Right kidney (tissue), 1 donor: Measurements from ENCODE around the gene ABLIM1.

ENCODE experiments used
- DNase-seq: peaks from one replicate; pipeline ENCODE4 v3.0.0-alpha.2; 2016

Gene ABLIM1

DNA sequence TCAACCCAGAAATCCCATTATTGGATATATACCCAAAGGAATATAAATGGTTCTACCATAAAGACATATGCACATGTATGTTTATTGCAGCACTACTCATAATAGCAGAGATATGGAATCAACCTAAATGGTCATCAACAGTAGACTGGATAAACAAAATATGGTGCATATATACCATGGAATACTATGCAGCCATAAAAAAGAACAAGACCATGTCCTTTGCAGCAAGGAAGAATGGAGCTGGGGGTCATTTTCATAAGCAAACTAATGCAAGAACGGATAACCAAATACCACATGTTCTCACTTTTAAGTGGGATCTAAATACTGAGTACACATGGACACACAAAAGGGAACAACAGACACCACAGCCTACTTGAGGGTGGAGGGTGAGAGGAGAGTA is 251.6 kb downstream of the ABLIM1 start:
- no peak for DNase-seq

DNA sequence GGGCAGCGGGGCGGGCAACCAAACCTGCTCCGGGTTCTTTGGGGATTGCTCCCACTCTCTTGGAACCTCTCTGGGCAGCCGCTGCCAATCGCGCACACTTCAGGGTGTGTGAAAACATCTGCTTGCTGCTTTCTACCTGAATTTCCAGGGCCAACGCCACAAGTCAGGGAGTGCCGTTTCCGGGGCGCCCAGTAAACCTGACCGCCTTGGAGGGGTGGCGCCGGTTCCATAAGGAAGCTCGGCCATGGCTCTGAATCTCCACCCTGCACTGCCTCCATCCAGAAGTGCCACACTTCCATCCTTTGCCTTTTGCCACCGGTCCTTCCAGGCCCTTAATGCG is 253.1 kb downstream of the ABLIM1 start:
- no peak for DNase-seq

DNA sequence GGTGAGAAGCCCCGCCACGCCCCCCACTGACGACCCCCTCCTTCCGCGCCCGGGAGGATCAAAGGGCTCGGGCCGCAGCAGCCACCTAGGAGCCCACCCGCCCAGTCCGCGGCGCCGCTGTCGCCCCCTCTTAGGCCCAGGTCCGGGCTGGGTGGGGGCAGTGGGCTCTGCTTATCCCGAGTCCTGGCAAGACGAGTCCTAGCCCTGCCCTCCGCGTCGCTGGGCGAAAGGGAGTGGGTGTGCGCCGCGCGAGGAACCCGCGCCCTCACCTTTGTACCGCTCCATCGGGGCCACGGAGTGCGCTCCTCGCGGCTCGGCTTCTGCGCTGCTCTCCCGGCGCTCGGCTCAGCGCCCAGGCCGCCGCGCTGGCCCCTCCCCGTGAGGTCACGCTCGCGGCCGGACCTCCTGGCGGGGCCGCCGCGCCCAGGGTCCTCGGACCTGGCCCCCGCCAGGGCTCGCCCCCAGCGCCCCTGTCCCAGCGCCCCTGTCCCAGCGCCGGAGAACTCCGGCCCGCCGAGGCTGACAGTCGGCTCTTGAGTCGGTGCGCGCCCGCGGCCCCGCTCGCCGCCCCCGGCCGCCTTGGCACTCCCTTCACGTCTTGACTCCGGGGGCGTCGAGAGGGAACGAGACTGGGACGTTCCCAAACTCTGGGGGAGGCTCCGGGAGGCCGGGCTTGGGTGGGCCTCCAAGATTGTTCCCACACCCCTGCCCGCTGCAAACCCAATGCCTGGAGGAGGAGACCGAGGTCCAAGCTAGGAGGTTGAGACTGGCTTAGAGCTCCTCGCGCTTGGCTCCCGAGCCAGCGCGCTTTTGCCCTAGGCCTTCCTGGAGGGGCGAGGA is 253.7 kb downstream of the ABLIM1 start, which contains the start of gene AFAP1L2:
Gene AFAP1L2, minus strand, starts transcription at position 332 of the 840 bp plus-strand sequence. Its CDS starts 47 bp downstream, at position 285.
- peak; percentile 75 for DNase-seq

DNA sequence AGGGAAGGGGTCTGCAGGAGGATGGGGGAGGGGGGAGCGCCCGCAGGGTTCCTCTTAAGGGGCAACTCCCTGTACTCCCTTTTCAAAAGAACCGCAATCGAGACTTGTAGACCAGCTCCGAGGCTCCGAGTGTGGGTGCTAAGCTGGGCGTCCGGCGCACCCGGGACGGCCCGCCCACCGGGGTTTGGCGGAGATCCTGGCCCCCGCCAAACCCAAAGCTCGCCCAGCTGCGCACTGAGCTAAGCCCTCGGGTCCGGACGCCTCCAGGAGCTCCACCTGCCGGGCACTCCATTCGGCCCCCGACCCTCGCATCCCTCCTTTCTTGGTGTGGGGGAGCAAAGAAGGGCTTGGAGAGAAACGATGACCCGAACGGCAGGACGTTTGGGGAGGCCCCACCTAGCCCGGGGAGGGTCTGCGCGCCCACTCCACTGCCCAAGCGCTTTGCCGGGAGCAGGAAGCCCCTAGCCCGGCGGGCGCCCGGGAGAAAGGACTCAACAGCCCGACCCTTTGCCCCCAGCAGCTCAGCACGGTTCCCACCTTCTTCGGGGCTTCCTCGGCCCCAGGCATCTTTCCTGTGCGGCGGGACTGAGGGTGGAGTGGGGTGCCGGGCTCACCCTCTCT is 254.4 kb downstream of the ABLIM1 start:
- no peak for DNase-seq

DNA sequence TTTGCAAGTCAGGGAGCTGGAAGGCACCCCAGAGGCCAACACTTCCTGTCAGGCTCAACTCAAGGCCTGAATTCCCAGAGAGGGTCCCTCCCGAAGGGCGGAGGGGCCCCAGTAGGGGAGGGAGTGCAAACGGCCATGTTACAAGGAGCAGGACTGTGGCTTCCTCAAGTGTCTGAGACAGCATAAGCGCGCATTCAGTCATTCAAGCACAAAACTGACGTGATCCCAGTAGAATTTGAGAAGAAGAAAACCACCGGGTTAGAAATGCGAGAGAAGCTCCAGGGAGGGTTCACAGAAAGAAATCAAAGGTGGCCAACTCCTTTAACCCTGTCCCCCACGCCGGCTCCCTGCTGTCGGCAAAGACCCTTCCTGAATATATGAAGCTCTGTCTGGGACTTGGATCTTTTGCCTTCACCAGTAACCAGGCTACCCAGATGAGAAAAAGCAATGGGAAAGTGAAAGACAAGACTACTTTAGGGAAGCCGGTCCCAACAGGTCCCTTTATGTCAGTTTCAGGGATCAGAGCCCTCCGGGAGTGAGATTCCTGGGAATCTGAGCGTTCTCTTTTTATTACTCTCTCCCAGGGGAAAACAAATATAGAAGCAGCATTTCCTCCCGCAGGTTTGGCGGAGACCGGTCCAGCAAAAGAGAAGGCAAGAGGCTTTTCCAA is 255.1 kb downstream of the ABLIM1 start:
- peak; percentile 77 for DNase-seq

DNA sequence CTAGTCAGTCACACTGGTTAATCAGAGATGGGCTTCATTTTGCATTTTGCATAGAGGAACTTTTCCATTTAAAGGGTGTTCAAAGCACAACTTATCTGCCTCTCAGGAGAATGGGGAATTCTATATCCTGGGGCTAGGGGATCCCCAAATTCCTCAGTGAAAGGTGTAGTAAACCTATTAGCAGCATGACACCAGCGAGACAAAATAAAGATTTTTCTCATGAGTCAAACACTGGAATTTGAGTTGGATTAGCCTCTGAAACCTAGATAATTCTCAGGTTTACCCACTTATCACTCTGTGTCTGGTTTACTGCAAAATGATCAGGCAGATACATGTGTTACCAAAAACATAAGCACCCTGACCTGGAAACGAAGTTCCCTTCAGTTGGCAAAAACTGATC is 255.8 kb downstream of the ABLIM1 start:
- DNase-seq: no peak

DNA sequence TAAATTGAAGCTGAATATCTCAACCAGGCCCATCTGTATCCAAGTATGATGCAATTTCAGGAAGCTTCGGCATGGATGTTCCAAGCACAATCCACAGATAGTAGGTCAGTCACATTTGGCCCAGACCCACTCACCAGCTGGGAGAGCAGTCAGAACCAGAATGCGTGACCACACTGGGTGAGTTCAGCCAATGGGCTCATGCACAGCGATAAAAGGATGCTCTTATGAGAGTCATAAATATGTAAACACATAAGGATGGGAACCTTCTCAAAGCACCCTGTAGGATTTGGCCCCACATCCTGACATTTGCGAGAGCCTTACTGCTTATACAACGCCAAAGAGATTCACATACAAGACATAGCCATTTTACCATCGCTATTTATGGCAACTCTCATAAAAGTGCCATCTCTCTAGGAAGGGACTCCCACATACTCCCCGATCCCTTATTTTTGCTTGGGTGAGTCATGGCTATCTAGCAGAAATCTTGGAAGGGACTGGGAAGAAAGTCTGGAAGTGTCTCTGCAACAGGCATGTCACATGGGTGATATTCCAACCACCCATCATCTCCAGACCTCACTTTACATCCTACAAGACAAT is 256.8 kb downstream of the ABLIM1 start:
- DNase-seq: no peak

DNA sequence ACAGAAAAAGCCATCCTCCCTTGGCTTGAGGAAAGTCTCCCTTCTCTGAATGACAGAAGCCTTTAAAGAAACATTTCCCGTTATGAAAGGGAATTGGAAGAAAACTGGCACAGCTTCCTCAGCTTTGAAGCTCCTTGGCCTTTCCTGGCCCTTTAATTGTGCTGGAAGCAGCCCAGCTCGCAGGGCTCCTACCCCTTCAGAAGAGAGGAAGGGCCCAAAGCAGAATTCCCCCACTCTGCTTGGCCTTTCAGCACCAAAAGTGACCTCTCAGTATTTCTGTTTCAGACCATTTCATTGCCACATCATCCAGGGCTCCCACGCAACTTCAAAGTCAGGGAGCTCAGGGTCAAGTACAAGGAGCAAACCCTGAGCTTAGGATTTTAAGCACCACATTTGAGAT is 258.0 kb downstream of the ABLIM1 start:
- DNase-seq: no peak

DNA sequence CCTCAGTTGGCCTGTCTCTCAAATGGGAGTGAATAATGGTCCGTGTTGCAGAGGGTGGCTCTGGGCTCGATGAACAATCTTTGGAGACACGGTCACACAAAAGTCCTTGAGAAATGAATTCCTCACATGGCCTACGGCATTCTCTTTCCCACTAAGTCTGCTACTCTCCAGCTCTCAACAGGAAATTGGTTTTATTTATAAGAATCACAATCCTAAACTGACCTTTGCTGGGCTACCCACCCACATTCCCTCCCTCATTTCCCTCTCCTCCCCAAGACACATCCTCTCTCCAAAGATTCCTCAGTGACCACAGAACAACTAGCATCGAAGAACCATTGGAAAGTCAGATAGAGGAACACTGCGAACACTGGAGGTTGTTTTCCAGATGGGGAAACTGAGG is 258.5 kb downstream of the ABLIM1 start:
- no peak for DNase-seq

DNA sequence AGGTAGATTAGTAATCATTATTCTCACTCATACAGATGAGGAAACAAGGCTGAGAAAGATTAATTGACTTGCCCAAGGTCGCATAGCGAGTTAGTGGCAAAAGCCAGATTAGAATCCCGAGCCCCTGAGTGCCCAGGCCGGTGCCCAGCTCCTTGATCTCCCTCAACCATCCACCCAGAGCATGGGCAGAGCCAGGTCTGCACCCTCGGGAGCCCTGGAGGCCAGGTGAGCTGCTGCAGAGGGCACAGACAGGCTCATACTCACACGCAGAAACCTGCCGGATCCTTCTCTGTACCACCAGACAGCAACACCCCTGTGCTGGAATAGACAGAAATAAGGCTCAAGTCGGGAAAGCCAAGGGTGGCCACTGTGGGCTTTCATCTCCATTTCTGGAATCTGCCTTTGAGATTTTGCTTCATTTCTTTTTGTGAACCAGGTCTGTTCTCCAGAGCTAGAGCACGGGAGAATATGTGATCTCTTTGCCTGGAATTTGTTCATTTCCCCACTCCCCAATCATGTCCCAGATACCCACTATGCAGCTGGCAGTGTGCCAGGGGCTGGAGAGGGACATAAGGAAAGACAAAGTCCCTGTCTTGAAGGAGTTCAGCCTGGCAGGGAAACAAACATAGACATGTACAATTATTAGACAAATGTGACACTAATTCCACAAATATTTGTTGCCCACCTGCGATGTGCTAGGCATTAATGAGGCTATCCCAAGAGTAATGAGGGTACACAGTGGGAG is 259.3 kb downstream of the ABLIM1 start:
- DNase-seq: no peak

DNA sequence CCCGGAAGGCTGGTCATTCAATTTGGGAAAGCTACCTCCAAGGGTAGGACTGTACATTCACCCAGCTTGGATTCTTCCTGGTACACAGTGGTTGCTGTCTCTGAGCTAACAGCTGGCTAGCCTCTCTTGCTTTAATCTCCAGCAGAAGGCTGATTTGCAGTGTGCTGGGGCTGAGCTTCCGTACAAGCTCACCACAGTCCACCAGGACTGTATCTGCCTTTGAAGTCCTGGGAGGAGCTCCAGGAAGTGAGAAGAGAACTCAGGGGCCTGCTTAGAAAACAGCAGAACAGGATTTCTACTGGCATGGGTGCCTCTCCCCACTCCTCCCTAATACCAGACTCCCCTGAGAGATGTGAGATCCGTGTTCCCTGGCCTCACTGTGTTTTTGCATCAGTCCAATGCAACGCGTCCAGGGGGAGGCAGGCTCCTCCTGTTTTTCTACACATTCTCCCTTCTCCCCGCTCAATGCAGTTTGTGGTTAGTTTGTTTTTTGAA is 260.4 kb downstream of the ABLIM1 start:
- no peak for DNase-seq

DNA sequence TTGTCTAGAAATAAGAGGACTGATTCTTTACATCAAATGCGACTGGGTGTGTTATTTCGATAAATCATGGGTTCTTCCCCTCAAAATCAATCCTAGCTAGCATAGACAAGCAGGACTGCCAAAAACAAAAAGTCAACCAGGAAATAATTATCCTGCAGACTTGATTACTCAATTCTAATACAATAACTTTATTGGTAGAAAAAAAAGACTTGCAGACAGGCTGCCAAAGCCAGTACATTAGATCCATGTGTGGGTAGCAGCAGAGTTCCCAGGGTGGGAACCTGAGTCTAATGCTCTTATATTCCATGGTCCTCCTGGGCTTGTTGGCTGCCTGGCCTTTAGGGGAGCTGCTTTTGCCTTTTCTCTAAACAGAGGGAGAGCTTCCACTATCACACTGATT is 261.6 kb downstream of the ABLIM1 start:
- DNase-seq: no peak

DNA sequence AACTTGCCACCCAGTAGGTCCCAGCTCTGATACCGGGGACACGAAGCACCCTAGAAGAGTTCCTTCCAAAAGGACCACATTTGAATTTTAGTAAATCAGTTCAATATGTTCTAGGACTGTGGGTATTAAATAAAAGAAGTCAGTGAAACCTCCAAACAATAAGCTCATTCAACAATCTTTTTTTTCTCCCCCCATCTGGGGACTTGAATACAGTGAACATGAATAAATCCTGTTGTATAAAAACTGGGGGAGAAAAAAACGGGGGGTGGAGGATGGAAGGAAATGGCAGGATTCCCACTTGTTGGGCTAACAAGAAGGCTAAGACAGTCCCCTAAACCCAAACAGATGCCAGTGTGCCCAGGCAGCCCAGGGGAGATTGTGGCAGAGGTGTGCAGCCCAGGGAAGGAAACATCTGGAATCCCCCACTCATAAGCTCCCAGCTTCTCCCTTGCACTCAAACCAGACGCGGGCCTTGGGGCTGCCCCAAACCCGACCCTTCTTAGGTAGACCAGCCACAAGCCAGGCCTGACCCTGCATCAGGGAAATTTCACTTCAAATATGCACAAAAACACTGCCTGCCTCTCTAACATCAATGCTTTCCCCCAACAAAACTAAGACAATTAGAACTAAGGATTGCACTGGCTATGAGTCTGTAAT is 262.6 kb downstream of the ABLIM1 start:
- DNase-seq: no peak

DNA sequence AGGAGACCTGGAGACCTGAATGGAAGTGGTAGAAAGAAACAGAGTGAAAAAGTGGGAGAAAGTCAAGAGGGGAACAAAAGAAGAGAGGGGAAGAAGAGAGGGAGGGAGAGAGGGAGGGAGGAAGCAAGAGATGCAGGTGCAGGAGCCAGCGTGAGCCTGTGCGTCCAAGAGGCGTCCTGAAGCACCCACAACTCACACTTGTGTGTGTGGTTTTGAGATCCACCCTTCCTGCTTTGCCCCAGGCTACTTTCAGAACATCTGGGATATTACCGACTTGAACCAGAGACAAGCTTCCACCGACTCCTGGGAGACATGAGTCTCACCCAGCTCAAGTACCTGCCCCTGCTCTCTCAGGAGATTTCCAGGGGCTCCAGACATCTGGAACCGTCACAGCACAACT is 263.5 kb downstream of the ABLIM1 start:
- no peak for DNase-seq

DNA sequence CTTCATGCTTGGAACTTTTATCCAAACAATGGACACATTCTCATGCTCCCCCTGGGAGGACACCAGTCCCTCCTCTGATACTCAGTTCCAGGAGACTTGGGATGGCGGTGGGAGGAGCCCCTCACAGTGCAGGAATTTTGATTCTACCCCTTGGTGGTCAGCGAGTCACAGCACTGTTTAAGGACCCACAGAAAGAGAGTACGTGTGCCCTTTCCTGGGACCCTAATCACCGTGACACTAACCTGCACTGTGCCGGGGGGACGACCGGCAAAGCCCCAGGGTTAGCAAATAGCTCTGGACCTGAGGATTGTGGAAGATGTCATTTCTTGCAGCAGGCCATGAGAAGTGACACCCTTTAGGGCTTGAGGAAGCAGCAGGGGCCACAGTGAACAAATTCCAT is 264.2 kb downstream of the ABLIM1 start:
- no peak for DNase-seq

DNA sequence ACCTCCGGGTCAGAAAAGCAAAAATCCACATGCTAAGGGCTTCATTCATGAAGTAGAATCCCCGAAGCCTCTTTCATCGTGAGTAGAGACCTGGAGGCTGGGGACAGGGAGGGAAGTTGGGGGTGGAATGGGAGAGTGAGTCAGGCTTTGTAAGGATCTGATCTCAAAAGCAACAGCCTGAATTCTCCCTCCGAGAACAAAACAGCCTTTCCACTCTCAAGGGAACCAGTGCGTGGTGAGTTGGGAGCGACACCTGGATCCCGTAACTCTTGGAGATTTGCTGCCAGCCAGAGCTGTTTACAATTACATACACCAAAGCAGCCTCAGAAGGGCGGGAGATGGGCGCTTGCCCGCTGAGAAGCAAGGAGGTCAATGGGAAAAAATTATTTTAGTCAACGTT is 264.6 kb downstream of the ABLIM1 start:
- no peak for DNase-seq

DNA sequence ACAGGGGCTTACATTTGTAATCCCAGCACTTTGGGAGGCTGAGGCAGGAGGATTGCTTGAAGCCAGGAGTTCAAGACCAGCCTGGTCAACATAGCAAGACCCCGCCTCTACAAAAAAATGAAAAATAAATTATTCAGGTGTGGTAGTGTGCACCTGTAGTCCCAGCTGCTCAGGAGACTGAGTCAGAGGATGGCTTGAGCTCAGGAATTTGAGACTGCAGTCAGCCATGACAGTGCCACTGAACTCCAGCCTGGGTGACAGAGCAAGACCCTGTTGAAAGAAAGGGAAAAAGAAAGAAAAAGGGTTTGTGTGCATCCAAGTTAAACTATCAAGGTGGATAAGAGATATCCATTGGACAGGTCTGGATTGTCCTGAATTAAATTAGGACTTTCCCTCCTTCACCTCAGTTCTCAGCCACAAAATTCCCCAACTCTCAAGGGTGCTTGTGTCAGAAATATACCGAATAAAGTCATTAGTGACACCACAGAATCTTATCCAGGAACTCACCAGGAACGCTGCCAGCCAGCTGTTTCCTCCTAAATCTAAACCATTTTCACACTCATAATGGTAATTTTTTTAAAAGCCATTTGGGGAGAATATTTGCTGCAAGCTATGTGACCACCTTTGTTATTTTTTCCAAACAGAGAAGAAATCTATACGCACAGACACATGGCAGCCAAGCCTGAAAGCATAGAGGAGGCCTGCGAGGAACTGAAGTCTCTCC is 265.8 kb downstream of the ABLIM1 start:
- DNase-seq: no peak

DNA sequence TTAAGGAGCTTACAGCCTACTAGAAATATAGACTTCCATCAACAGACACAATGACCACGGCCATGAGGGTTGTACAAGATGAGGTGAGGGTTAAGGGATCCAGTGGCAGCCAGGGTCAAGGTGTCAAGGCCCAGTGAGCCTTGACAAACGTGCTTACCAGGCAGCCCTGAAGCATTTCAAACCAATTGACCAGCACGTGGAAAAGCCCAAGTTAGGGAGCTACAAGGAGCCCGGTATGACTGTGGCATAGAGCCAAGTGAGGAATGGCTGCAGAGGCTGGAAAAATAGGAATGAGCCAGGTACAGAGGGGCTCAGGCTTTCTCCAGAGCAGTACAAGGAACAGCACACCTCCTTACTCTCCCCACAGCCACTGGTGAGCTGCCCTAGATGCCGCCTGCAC is 266.5 kb downstream of the ABLIM1 start:
- DNase-seq: no peak

DNA sequence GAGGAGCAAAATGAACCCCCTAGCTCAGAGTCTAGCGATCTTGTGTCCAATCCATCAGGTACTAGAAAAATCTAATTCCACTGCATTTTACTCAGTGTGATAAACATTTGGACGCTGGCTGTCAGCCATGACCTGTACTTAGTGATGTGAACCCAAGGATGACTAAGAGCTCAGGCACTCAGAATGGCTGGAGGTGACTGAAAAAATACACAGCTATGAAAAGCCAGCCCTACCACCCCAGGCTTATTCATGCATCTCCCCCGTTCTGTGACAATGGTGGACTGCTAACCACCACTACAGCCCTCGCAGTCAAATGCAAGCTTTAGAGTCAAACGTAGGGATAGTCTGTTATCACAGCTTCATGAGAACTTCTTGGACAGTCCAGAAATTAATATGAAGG is 268.6 kb downstream of the ABLIM1 start:
- no peak for DNase-seq

DNA sequence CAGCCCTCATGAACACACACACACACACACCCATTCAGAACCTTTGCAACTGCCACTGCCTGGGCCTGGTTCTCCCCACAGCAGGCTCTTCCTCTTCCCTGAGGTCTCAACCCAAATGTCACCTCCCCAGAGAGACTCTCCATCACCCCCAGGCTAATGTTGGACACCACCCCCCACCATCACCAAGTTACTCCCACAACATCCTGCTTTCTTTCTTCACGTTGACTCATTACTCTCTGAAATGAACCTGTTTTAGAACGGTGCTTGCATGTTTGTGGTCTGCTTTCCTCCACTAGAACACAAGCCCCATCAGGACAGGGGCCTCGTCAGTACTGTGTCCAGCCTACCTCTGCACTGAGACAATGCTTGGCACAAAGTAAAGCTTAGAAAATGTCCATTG is 269.8 kb downstream of the ABLIM1 start:
- DNase-seq: no peak

DNA sequence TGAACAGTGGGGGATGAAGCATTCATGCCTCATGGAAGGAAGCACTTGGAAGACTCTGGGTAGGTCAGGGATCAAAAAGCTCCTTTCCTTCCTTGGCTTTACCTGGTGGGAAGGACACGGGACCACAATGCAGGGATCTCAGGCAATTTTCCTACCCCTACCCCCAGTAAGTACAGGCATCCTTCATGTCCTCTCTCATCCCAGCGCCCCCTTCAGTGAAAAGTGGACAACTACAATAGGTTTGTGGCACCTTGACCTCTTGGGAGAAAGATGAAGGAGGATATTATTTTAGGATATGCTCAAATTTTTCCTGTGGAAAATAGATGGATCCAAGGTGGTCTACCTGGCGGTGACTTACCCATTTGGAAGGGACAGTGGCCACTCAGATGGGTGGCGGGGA is 270.3 kb downstream of the ABLIM1 start:
- DNase-seq: no peak
